ENCODE results near the gene SPPL3.

Gene SPPL3

GRCh38 chr12:120757949-120758348 is 146.2 kb downstream of the SPPL3 start:
- H3K9me3 ChIP-seq (ENCODE audit: control insufficient read depth, insufficient read depth, low read length), result no peaks in the 10 kb centered on the region; the same call in 1 of the 2 replicates
- no peaks in the 10 kb centered on the region for H3K79me2 ChIP-seq (ENCODE audit: control insufficient read depth, low read length)
- no peak for TF ChIP-seq EZH2phosphoT487 (IDR thresholded peaks at IDR 0.05; ENCODE audit: borderline replicate concordance, low read length)
- H3K27me3 ChIP-seq (ENCODE audit: control insufficient read depth, low read length), result no peaks in the 10 kb centered on the region
- H3K4me1 ChIP-seq (ENCODE audit: control insufficient read depth, low read length), result peaks cover 21% of the 10 kb centered on the region
- no peaks in the 10 kb centered on the region; the same call in 1 of the 2 replicates for H3F3A ChIP-seq (ENCODE audit: control insufficient read depth, insufficient read depth)
- H3K4me2 ChIP-seq (ENCODE audit: low read length), result no peak overlapping the region
- H3K9me2 ChIP-seq (replicated peaks; ENCODE audit: control insufficient read depth, low read length), result no peaks in the 10 kb centered on the region
- H4K20me1 ChIP-seq (ENCODE audit: control insufficient read depth, insufficient read depth, low read depth, low read length), result no peaks in the 10 kb centered on the region
- H3K4me3 ChIP-seq (ENCODE audit: low read length), result no peak overlapping the region
- peaks cover 8% of the 10 kb centered on the region for H3K36me3 ChIP-seq (ENCODE audit: control insufficient read depth, low read length)
- no peak overlapping the region for H3K27ac ChIP-seq (ENCODE audit: low read depth, low read length)

GRCh38 chr12:120757226-120757742 is 146.9 kb downstream of the SPPL3 start:
- H3K4me3 ChIP-seq (ENCODE audit: low read length), result no peak overlapping the region
- peaks cover 8% of the 10 kb centered on the region for H3K36me3 ChIP-seq (ENCODE audit: control insufficient read depth, low read length)
- H3F3A ChIP-seq (ENCODE audit: control insufficient read depth, insufficient read depth), result peaks cover 3% of the 10 kb centered on the region; the same call in 1 of the 2 replicates
- no peak for TF ChIP-seq EZH2phosphoT487 (IDR thresholded peaks at IDR 0.05; ENCODE audit: borderline replicate concordance, low read length)
- no peak for TF ChIP-seq CTCF (IDR thresholded peaks at IDR 0.05; ENCODE audit: low read depth, low read length, poor library complexity, severe bottlenecking)
- no peaks in the 10 kb centered on the region for H3K79me2 ChIP-seq (ENCODE audit: control insufficient read depth, low read length)
- H3K9me2 ChIP-seq (replicated peaks; ENCODE audit: control insufficient read depth, low read length), result no peaks in the 10 kb centered on the region
- H3K4me1 ChIP-seq (ENCODE audit: control insufficient read depth, low read length), result peaks cover 21% of the 10 kb centered on the region
- no peaks in the 10 kb centered on the region for H4K20me1 ChIP-seq (ENCODE audit: control insufficient read depth, insufficient read depth, low read depth, low read length)
- H3K9me3 ChIP-seq (ENCODE audit: control insufficient read depth, insufficient read depth, low read length), result no peaks in the 10 kb centered on the region; the same call in 1 of the 2 replicates
- H3K27me3 ChIP-seq (ENCODE audit: control insufficient read depth, low read length), result no peaks in the 10 kb centered on the region
- H3K27ac ChIP-seq (ENCODE audit: low read depth, low read length), result no peak overlapping the region
- H3K4me2 ChIP-seq (ENCODE audit: low read length), result no peak overlapping the region

GRCh38 chr12:120755269-120755668 is 148.9 kb downstream of the SPPL3 start:
- H3K79me2 ChIP-seq (ENCODE audit: control insufficient read depth, low read length), result no peaks in the 10 kb centered on the region
- H3K4me3 ChIP-seq (ENCODE audit: low read length), result no peak overlapping the region
- H3F3A ChIP-seq (ENCODE audit: control insufficient read depth, insufficient read depth), result peaks cover 3% of the 10 kb centered on the region; the same call in 1 of the 2 replicates
- no peaks in the 10 kb centered on the region for H4K20me1 ChIP-seq (ENCODE audit: control insufficient read depth, insufficient read depth, low read depth, low read length)
- TF ChIP-seq EZH2phosphoT487 (IDR thresholded peaks at IDR 0.05; ENCODE audit: borderline replicate concordance, low read length), result no peak
- no peak for TF ChIP-seq CTCF (IDR thresholded peaks at IDR 0.05; ENCODE audit: low read depth, low read length, poor library complexity, severe bottlenecking)
- H3K27me3 ChIP-seq (ENCODE audit: control insufficient read depth, low read length), result no peaks in the 10 kb centered on the region
- no peak overlapping the region for H3K4me2 ChIP-seq (ENCODE audit: low read length)
- H3K27ac ChIP-seq (ENCODE audit: low read depth, low read length), result no peak overlapping the region
- H3K4me1 ChIP-seq (ENCODE audit: control insufficient read depth, low read length), result peaks cover 20% of the 10 kb centered on the region
- H3K9me3 ChIP-seq (ENCODE audit: control insufficient read depth, insufficient read depth, low read length), result no peaks in the 10 kb centered on the region; the same call in 1 of the 2 replicates
- H3K36me3 ChIP-seq (ENCODE audit: control insufficient read depth, low read length), result no peaks in the 10 kb centered on the region
- no peaks in the 10 kb centered on the region for H3K9me2 ChIP-seq (replicated peaks; ENCODE audit: control insufficient read depth, low read length)

- no peak overlapping the region for H3K4me3 ChIP-seq (ENCODE audit: low read length)
- no peaks in the 10 kb centered on the region for H3K9me2 ChIP-seq (replicated peaks; ENCODE audit: control insufficient read depth, low read length)
- H3K9me3 ChIP-seq (ENCODE audit: control insufficient read depth, insufficient read depth, low read length), result no peaks in the 10 kb centered on the region; the same call in 1 of the 2 replicates
- H3K27ac ChIP-seq (ENCODE audit: low read depth, low read length), result no peak overlapping the region
- no peak overlapping the region for H3K4me2 ChIP-seq (ENCODE audit: low read length)
- H3K27me3 ChIP-seq (ENCODE audit: control insufficient read depth, low read length), result no peaks in the 10 kb centered on the region
- H4K20me1 ChIP-seq (ENCODE audit: control insufficient read depth, insufficient read depth, low read depth, low read length), result no peaks in the 10 kb centered on the region
- TF ChIP-seq CTCF (IDR thresholded peaks at IDR 0.05; ENCODE audit: low read depth, low read length, poor library complexity, severe bottlenecking), result no peak
- TF ChIP-seq EZH2phosphoT487 (IDR thresholded peaks at IDR 0.05; ENCODE audit: borderline replicate concordance, low read length), result no peak
- H3F3A ChIP-seq (ENCODE audit: control insufficient read depth, insufficient read depth), result peaks cover 3% of the 10 kb centered on the region; the same call in 1 of the 2 replicates
- H3K36me3 ChIP-seq (ENCODE audit: control insufficient read depth, low read length), result no peaks in the 10 kb centered on the region
- H3K4me1 ChIP-seq (ENCODE audit: control insufficient read depth, low read length), result peaks cover 19% of the 10 kb centered on the region
- H3K79me2 ChIP-seq (ENCODE audit: control insufficient read depth, low read length), result no peaks in the 10 kb centered on the region
Observed at GRCh38 chr12:120754792-120755191, 149.4 kb downstream of the SPPL3 start.
